ENCODE data around the gene IPP.
A peak's percentile ranks its signal among the peaks of the same experiment; 100 is the strongest.

The IPP gene

DNA sequence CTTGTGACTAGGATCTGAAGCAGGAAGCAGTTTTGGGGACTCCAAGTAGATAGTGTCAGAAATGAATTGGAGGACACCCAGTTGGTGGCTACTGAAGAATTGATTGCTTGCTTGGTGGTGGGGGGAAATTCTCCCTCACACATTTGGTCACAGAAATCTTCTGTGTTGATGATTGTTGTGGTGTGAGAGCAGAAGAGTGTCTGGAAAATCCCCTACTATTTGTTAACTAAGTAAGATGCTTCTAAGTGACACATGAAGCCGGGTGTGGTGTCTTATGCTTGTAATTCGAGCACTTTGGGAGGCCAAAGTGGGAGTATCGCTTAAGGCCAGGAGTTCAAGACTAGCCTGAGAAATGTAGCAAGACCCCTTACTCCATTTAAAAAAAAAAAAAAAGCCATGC lies 22.5 kb upstream of the IPP start:
- Histone ChIP-seq H3K9me3 (ENCODE audit: control insufficient read depth, insufficient read depth, low read length) (no peaks in the 10 kb centered on the region), H3K27ac (ENCODE audit: low read depth, low read length) (no peak overlapping the region), H3K4me1 (ENCODE audit: control insufficient read depth, low read length) (peaks cover 3% of the 10 kb centered on the region; the same call in 1 of the 2 replicates), H3F3A (ENCODE audit: control insufficient read depth, insufficient read depth) (no peaks in the 10 kb centered on the region), H3K4me3 (ENCODE audit: low read length) (no peak overlapping the region), H3K4me2 (ENCODE audit: low read length) (no peak overlapping the region), H3K27me3 (ENCODE audit: control insufficient read depth, low read length) (no peaks in the 10 kb centered on the region), H3K9me2 (replicated peaks; ENCODE audit: control insufficient read depth, low read length) (no peaks in the 10 kb centered on the region), H4K20me1 (ENCODE audit: control insufficient read depth, insufficient read depth, low read depth, low read length) (no peaks in the 10 kb centered on the region), H3K79me2 (ENCODE audit: control insufficient read depth, low read length) (no peaks in the 10 kb centered on the region), H3K36me3 (ENCODE audit: control insufficient read depth, low read length) (no peaks in the 10 kb centered on the region)
- TF ChIP-seq EZH2phosphoT487 (IDR thresholded peaks at IDR 0.05; ENCODE audit: borderline replicate concordance, low read length): no peak
- TF ChIP-seq, protein P1, sequence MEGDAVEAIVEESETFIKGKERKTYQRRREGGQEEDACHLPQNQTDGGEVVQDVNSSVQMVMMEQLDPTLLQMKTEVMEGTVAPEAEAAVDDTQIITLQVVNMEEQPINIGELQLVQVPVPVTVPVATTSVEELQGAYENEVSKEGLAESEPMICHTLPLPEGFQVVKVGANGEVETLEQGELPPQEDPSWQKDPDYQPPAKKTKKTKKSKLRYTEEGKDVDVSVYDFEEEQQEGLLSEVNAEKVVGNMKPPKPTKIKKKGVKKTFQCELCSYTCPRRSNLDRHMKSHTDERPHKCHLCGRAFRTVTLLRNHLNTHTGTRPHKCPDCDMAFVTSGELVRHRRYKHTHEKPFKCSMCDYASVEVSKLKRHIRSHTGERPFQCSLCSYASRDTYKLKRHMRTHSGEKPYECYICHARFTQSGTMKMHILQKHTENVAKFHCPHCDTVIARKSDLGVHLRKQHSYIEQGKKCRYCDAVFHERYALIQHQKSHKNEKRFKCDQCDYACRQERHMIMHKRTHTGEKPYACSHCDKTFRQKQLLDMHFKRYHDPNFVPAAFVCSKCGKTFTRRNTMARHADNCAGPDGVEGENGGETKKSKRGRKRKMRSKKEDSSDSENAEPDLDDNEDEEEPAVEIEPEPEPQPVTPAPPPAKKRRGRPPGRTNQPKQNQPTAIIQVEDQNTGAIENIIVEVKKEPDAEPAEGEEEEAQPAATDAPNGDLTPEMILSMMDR (IDR thresholded peaks at IDR 0.05; ENCODE audit: low read depth, low read length, poor library complexity, severe bottlenecking): no peak

DNA sequence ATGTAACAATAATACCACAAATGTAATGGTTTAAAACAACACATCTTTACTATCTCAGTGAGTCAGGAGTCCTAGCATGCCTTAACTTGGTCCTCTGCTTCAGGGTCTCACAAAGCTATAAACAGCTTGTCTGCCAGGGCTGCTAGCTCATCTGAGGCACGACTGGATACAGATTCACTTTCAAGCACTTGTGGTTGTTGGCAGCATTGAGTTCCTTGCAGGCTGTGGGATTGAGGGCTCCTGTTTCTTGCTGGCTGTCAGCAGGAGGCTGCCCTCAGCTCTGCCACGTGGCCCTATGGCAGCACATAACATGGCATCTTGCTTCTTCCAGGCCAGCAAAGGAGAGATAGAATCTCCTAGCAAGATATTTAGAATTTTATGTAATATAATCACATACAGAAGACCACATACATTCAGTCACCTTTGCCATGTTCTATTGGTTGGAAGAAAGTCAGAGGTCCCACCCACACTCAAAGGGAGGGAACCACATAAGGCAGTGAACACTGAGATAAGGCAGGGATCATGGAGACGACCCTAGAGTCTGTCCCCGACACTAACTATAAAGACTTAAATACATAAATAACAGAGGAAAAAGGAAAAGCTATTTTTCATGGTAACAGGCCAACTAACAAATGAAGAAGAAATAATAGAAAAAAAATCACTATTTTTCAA lies 18.9 kb upstream of the IPP start:
- Histone ChIP-seq H3K27ac (ENCODE audit: low read depth, low read length) (no peak overlapping the region), H3K4me3 (ENCODE audit: low read length) (no peak overlapping the region), H3K27me3 (ENCODE audit: control insufficient read depth, low read length) (no peaks in the 10 kb centered on the region), H3K4me2 (ENCODE audit: low read length) (no peak overlapping the region), H3K36me3 (ENCODE audit: control insufficient read depth, low read length) (no peaks in the 10 kb centered on the region), H3K4me1 (ENCODE audit: control insufficient read depth, low read length) (peaks cover 16% of the 10 kb centered on the region), H4K20me1 (ENCODE audit: control insufficient read depth, insufficient read depth, low read depth, low read length) (no peaks in the 10 kb centered on the region), H3F3A (ENCODE audit: control insufficient read depth, insufficient read depth) (no peaks in the 10 kb centered on the region), H3K9me3 (ENCODE audit: control insufficient read depth, insufficient read depth, low read length) (no peaks in the 10 kb centered on the region), H3K79me2 (ENCODE audit: control insufficient read depth, low read length) (no peaks in the 10 kb centered on the region), H3K9me2 (replicated peaks; ENCODE audit: control insufficient read depth, low read length) (no peaks in the 10 kb centered on the region)
- no peak for TF ChIP-seq EZH2phosphoT487 (IDR thresholded peaks at IDR 0.05; ENCODE audit: borderline replicate concordance, low read length)
- TF ChIP-seq, protein P1 (IDR thresholded peaks at IDR 0.05; ENCODE audit: low read depth, low read length, poor library complexity, severe bottlenecking): no peak

DNA sequence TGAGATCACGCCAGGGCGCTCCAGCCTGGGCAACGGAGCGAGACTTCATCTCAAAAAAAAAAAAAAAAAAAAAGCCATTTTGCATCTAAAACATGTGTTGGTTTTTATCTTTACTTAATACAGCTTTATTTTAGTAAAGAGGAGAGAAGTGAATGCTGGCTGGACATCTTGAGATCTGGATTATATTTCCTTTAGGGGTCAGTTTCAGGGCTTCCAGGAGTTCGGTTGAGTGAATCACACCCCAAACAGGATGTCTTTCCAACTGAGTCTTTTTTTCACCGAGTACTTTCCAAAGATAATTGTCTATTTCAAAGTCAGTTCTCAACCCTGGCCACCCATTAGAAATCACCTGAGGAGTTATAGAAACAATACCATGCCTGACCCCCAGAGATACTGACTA lies 16.6 kb upstream of the IPP start:
- Histone ChIP-seq H3K9me2 (replicated peaks; ENCODE audit: control insufficient read depth, low read length) (no peaks in the 10 kb centered on the region), H3K36me3 (ENCODE audit: control insufficient read depth, low read length) (no peaks in the 10 kb centered on the region), H3K79me2 (ENCODE audit: control insufficient read depth, low read length) (no peaks in the 10 kb centered on the region), H3K27me3 (ENCODE audit: control insufficient read depth, low read length) (no peaks in the 10 kb centered on the region), H3K4me2 (ENCODE audit: low read length) (peak overlapping the region; percentile 47), H3K27ac (ENCODE audit: low read depth, low read length) (peak overlapping the region; percentile 14; the same call in 1 of the 2 replicates), H3K4me1 (ENCODE audit: control insufficient read depth, low read length) (peaks cover 16% of the 10 kb centered on the region), H4K20me1 (ENCODE audit: control insufficient read depth, insufficient read depth, low read depth, low read length) (no peaks in the 10 kb centered on the region), H3F3A (ENCODE audit: control insufficient read depth, insufficient read depth) (no peaks in the 10 kb centered on the region), H3K4me3 (ENCODE audit: low read length) (no peak overlapping the region; the same call in 1 of the 2 replicates), H3K9me3 (ENCODE audit: control insufficient read depth, insufficient read depth, low read length) (peaks cover 2% of the 10 kb centered on the region; the same call in 1 of the 2 replicates)
- TF ChIP-seq, protein P1 (IDR thresholded peaks at IDR 0.05; ENCODE audit: low read depth, low read length, poor library complexity, severe bottlenecking): no peak
- no peak for TF ChIP-seq EZH2phosphoT487 (IDR thresholded peaks at IDR 0.05; ENCODE audit: borderline replicate concordance, low read length)

Data from DOHH2 (cell line).